ENCODE measurements around the gene SLC16A7.

DNA sequence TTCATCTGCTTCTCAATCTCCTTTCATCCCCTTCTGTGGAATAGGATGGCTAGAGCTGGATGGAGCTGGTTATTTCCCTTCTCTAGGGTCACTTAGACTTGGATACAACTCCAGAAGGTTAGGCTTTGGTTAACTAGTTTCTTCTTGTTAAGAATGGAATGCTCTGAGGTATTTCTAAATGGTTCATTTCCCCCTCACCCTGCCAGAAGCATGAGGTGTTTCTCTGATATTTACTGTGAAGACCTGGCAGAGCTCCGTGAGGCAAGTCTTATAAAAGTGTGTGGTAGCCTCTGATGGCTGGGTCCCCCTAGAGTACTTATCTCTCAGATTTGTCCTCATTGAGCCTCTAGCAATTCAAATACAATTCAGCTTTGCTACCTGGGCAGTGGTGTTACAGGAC is 207.9 kb downstream of the SLC16A7 start:
- TF ChIP-seq EP300 (conservative IDR thresholded peaks at IDR 0.05; ENCODE audit: poor library complexity, severe bottlenecking) (no peak), EZH2 (IDR thresholded peaks at IDR 0.05; ENCODE audit: borderline replicate concordance, insufficient read depth, low read length, poor library complexity, severe bottlenecking) (no peak), POLR2AphosphoS5 (IDR thresholded peaks at IDR 0.05) (no peak), MXI1 (conservative IDR thresholded peaks at IDR 0.05; ENCODE audit: poor library complexity, severe bottlenecking) (no peak), RAD21 (conservative IDR thresholded peaks at IDR 0.05) (no peak), TAF1 (IDR thresholded peaks at IDR 0.05; ENCODE audit: low read depth) (no peak)
- TF ChIP-seq, protein P1, sequence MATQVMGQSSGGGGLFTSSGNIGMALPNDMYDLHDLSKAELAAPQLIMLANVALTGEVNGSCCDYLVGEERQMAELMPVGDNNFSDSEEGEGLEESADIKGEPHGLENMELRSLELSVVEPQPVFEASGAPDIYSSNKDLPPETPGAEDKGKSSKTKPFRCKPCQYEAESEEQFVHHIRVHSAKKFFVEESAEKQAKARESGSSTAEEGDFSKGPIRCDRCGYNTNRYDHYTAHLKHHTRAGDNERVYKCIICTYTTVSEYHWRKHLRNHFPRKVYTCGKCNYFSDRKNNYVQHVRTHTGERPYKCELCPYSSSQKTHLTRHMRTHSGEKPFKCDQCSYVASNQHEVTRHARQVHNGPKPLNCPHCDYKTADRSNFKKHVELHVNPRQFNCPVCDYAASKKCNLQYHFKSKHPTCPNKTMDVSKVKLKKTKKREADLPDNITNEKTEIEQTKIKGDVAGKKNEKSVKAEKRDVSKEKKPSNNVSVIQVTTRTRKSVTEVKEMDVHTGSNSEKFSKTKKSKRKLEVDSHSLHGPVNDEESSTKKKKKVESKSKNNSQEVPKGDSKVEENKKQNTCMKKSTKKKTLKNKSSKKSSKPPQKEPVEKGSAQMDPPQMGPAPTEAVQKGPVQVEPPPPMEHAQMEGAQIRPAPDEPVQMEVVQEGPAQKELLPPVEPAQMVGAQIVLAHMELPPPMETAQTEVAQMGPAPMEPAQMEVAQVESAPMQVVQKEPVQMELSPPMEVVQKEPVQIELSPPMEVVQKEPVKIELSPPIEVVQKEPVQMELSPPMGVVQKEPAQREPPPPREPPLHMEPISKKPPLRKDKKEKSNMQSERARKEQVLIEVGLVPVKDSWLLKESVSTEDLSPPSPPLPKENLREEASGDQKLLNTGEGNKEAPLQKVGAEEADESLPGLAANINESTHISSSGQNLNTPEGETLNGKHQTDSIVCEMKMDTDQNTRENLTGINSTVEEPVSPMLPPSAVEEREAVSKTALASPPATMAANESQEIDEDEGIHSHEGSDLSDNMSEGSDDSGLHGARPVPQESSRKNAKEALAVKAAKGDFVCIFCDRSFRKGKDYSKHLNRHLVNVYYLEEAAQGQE (IDR thresholded peaks at IDR 0.05; ENCODE audit: borderline replicate concordance): no peak
- TF ChIP-seq, protein P2, sequence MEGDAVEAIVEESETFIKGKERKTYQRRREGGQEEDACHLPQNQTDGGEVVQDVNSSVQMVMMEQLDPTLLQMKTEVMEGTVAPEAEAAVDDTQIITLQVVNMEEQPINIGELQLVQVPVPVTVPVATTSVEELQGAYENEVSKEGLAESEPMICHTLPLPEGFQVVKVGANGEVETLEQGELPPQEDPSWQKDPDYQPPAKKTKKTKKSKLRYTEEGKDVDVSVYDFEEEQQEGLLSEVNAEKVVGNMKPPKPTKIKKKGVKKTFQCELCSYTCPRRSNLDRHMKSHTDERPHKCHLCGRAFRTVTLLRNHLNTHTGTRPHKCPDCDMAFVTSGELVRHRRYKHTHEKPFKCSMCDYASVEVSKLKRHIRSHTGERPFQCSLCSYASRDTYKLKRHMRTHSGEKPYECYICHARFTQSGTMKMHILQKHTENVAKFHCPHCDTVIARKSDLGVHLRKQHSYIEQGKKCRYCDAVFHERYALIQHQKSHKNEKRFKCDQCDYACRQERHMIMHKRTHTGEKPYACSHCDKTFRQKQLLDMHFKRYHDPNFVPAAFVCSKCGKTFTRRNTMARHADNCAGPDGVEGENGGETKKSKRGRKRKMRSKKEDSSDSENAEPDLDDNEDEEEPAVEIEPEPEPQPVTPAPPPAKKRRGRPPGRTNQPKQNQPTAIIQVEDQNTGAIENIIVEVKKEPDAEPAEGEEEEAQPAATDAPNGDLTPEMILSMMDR (IDR thresholded peaks at IDR 0.05; ENCODE audit: poor library complexity, severe bottlenecking): no peak
